Activated T-cell treated with anti-CD3 and anti-CD28 coated beads for 48 hours (primary cell): ENCODE results near the gene APOBEC3C.
"Not testable (repeated sequence)": the region's sequence is repeated elsewhere in the genome, so short reads cannot be mapped to it uniquely, and the experiment has no call there.

Source experiments
- DNase-seq: peaks from one replicate; pipeline ENCODE4 v3.0.0-alpha.2; 2020; ENCODE audit warnings: low read depth

APOBEC3C gene

GRCh38 chr22:38981992-38982927 lies 31.8 kb upstream of the APOBEC3C start, which contains the start of gene APOBEC3B:
Gene APOBEC3B, plus strand, starts transcription at chr22:38982347. Its CDS starts 107 bp downstream, at chr22:38982454.
- peak; percentile 51 for DNase-seq

- DNase-seq = no peak
These were observed 29.8 kb upstream of the APOBEC3C start for GRCh38 chr22:38984224-38984623.

DNA sequence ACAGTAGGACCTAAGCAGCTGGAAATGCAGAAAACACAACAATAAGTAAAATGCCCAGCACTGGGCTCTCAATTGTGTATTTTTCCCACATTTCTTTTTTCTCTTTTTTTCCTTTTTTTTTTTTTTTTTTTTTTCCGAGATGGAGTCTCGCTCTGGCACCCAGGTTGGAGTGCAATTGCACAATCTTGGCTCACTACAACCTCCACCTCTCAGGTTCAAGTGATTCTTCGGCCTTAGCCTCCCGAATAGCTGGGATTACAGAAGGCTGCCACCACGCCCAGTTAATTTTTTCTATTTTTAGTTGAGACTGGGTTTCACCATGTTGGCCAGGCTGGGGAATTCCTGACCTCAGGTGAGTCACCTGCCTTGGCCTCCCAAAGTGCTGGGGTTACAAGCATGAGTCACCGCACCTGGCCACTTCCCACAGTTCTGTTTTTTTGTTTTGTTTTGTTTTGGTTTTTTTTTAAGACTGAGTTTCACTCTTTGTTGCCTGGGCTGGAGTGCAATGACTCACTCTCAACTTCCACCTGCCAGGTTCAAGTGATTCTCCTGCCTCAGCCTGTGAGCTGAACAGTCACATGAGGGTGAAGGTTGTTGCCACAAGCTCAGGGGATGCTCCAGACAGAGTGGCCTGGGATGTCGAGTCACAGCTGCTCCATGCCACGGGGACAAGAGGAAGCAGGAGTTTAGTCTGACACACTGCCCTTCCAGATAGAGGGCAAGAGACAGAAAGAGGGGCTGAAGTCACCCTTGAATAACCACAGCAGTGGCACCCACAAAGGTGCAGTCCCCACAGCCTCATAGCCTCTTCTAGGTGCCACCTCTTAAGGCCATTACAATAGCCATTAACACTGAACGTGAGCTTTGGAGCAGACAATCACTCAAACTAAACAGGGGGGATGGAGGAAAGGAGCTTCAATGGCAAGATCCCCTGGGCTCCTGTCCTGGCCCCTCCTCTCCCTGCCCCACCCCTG lies 29.0 kb upstream of the APOBEC3C start:
- peak; percentile 80 for DNase-seq

DNA sequence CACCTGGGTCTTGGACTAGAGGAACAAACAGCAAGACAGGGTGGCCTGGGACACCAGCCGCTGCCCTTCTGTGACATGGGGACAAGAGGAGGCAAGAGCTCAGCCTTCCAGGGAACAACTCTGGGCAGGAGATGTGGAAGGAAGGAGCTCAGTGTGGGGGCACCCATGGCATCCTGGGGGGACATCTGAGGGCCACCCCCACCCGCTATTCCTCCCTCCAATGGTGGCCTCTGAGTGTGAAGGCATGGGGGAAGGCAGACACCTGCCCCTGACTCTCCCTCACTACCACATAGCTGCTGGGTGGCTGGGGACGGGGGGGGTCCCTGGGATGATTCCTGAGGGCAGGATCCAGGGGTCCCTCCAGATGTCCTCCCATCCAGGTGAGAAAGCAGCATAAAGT lies 27.4 kb upstream of the APOBEC3C start:
- no peak for DNase-seq

DNA sequence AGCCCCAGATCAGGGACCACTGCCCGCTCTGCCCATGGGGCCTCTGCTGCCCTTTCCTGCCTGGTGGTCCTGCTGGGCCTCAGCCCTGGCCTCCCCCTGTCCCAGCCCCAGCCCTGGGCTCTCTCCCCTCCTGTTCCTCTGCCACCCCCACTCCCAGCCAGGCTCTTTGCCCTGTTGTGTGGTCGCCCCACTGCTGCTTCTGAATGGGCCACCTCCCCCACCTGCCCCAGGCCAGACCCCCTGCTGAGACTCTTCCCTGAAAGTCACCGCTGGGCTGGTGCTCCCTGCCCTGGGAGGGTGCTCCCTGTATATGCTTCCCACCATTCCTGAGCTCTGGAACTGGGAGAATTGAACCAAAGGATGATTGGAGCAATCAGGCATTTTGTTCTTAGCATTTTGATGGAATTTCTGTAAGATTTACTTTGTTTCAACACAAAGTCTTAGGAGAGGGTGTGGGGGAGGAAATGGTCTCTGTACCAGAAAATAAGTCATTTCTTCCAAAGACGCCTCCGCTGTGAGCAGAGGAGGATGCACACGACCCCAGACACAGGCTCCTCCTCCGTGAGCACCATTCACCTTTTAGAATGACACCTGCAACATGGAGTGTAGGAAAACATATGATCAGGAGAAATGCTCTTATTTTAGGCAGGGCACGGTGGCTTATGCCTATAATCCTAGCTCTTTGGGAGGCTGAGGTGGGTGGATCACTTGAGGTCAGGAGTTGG lies 26.7 kb upstream of the APOBEC3C start:
- DNase-seq = no peak

- no peak for DNase-seq
These were observed 24.6 kb upstream of the APOBEC3C start for GRCh38 chr22:38989466-38989865.

DNA sequence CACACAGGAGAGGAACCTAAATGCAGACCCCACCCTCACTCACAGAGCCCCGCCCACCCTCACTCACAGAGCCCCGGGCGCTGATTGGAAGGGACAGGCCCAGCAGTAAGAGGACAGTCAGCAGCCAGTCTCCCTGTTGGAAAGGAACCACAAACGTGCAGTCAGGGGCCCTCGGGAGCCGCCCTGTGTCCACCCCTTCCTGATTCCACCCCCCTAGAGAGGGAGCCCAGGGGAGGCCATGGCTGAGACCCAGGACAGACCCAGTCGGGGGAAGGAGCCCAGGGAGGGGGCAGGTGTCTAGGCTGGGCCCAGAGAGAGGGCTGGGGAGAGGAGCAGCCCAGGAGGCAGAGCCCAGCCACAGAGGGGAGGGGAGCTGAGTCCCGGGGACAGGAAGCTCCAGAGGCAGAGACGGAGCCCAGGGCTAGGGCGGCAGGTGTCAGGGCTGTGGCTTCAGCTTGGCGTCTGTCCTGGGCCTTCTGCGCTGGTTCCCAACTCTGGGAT lies 21.1 kb upstream of the APOBEC3C start:
- DNase-seq = not testable (repeated sequence)

- no peak for DNase-seq
These were observed 18.0 kb upstream of the APOBEC3C start for GRCh38 chr22:38996105-38996504.

DNA sequence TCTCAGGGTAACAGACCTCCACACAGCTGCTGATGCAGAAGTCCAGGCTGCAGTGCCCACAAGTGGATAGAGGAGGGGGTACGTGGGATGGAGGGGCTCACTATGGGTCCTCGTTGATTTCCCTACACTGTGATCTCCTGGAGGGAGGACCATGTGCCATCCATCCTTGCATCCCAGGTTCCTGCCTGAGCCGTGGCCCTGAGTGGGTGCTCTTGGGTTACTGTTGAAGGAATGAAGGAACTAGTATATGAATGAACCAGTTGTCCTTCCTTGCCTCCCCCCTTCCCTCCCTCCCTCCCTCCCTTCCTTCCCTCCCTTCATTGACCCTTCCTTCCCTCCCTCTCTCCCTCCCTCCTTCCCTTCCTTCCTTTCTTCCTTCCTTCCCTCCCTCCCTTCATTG lies 16.5 kb upstream of the APOBEC3C start:
- no peak for DNase-seq

DNA sequence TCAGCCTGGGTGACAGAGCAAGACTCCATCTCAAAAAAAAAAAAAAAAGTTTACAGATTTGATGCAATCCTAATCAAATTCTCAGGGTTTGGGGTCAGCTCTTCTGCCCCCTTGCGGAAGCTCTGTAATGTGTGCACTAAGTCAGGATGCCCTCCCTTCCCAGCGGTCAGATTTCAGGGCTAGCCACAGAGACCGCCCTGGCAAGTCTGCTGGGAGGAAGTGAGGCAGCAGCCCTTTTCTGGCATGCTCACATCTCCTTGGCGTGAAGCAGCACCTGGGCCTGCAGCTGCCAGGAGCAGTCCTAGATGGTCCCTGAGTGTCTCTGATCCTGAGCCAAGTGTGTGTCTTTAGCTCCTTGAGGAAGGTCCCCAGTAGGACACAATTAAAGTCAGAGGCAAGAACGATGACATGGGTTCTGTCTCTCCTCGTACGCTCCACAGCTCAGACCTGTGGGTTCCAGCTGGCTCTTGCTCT lies 10.9 kb upstream of the APOBEC3C start:
- DNase-seq = peak; percentile 61

DNA sequence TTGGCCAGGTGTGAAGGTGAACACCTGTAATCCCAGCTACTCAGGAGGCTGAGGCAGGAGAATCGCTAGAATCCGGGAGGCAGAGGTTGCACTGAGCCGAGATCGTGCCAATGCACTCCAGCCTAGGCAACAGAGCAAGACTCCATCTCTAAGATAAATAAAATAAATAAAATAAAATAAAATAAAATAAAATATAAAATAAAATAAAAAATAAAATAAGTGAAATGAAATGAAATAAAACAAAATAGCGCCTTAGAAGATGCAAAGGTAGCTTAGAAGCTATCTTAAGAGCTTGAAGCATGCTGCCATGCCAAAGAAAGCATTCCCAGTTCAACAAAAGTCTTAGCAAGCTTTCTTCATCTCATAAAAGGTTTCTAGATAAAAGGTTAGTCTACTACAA lies 6.9 kb upstream of the APOBEC3C start:
- DNase-seq = no peak

DNA sequence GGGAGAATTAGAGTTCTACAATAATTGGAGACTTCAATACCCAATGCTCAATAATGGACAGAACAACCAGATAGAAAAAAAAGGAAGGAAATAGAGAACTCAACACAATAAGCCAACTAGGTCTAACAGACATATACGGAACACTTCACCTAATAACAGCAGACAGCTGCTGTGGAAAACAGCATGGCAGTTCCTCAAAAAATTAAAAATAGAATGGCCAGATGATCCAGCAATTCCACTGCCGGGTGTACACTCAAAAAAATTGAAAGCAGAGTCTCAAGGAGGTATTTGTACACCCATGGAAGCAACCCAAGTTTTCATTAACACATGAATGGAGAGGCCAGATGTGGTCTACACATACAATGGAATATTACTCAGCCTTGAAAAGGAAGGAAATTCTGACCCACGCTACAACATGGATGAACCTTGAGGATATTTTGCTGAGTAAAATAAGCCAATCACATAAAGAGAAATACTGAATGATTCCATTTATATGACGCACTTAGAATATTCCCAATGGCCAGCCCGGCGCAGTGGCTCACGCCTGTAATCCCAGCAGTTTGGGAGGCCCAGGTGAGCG lies 5.7 kb upstream of the APOBEC3C start:
- not testable (repeated sequence) for DNase-seq

GRCh38 chr22:39010946-39011345 lies 3.1 kb upstream of the APOBEC3C start:
- DNase-seq = no peak

DNA sequence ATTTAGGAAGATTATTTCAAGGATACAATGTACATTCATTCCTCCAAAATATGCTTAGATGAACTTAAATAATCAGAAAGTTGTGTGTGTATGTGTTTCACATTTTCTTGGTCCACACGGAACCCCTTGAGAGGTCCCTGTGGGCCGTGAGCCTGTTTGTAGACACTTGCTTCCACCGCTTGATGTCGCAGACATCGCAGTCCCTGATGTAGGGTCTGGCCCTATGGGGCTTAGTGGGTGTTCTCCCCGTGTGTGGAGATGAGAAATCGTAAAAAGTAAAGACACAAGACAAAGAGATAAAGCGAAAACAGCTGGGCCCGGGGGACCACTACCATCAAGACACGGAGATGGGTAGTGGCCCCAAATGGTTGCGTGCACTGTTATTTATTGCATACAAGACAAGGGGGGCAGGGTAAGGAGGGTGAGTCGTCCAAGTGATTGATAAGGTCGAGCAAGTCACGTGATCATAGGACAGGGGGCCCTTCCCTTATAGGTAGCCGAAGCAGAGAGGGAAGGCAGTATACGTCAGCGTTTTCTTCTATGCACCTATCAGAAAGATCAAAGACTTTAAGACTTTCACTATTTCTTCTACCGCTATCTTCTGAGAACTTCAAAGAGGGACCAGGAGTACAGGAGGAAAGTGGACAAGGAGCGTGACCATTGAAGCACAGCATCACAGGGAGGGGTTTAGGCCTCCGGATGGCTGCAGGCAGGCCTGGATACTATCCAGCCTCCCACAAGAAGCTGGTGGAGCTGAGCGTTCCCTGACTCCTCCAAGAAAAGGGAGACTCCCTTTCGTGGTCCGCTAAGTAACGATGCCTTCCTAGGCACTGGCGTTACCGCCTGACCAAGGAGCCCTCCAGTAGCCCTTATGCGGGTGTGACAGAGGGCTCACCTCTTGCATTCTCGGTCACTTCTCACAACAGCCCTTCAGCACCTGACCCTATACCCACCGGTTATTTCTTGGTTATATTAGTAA lies 1.2 kb upstream of the APOBEC3C start:
- no peak for DNase-seq

- DNase-seq = not testable (repeated sequence)
These were observed 506 bp upstream of the APOBEC3C start for GRCh38 chr22:39013561-39013941.

- DNase-seq = not testable (repeated sequence)
These were observed 665 bp downstream of the APOBEC3C start for GRCh38 chr22:39014723-39015121.

DNA sequence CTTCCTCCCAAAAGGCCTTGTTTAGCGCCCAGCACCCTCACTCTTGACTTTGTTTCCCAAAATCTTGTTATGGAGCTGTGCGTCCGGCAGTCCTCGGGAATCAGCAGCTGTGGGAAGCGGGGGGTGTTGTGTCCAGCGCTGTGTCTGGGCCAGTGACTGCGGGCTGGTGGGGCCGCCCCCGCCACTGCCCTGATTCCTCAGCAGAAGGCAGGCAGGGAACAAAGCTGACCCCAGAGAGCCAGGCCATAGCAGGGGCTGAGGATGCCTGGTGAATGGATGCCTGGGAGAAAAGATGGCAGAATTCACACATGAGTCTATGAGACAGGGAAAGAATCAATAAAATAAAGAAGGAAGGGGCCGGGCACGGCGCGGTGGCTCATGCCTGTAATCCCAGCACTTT lies 2.5 kb downstream of the APOBEC3C start:
- no peak for DNase-seq

DNA sequence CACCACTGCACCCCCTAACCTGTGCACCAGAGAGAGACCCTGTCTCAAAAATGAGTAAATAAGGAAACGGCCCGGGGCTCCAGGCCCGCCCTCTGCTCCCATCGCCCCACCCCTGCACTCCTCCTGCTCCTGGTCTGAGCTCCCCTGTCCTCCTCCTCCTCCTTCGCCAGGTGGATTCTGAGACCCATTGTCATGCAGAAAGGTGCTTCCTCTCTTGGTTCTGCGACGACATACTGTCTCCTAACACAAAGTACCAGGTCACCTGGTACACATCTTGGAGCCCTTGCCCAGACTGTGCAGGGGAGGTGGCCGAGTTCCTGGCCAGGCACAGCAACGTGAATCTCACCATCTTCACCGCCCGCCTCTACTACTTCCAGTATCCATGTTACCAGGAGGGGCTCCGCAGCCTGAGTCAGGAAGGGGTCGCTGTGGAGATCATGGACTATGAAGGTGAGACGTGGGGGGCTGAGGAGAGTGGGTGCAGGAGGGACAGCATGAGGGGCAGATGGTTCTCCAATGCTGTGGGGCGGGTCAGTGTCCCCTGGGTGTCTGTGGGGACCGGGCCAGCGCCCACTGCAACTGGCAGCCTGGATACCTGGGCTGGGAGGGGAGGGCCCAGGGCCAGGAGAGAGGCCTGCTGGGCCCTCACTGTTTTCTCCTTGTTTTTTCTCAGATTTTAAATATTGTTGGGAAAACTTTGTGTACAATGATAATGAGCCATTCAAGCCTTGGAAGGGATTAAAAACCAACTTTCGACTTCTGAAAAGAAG lies 3.7 kb downstream of the APOBEC3C start:
- DNase-seq = no peak

DNA sequence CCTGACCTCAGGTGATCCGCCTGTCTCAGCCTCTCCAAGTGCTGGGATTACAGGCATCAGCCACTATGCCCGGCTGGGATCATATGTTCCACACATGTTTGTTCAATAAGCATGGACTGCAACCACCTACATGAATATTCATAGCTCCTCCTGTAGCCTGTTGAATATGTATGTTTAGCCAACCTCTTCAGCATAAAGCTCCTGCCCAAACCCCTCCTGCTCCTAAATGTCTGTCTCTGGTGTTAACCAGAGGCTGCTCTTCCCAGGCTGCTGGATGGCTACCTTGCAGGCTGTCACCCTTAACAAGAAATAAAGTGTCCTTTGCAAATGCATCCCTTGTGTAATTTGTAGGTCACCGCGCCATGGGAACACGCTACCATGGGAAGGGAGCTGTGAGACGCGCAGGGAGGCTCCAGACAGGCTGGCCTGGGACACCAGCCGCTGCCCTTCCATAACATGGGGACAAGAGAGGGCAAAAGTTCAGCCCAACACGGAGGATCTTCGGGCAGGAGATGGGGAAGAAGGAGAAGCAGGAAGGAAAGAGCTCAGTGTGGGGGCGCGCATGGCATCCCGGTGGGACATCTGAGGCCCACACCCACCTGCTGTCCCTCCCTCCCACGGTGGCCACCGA lies 6.1 kb downstream of the APOBEC3C start:
- DNase-seq = not testable (repeated sequence)
